HEK293 (cell line): ENCODE results near the gene SEC63.

Experiments used
- ATF2 ChIP-seq: fragments of 450-650 bp; formaldehyde crosslinking; IDR thresholded peaks from 2 replicates; pipeline ENCODE4 v1.5.1; 2016; ENCODE audit warnings: missing biosample characterization, missing genetic modification characterization, low read depth
- MEIS1 ChIP-seq: sonication (generic); formaldehyde crosslinking; IDR thresholded peaks from 2 replicates; pipeline ENCODE4 v1.8.1; 2022; ENCODE audit warnings: missing genetic modification reagents, mild to moderate bottlenecking, borderline replicate concordance
- TCF7L2 ChIP-seq: IDR thresholded peaks from 2 replicates; pipeline ENCODE4 v1.6.1; 2011; ENCODE audit warnings: low read depth, mild to moderate bottlenecking, inconsistent platforms, low read length, moderate library complexity, borderline replicate concordance
- YY1 ChIP-seq: fragments of 450-650 bp; formaldehyde crosslinking; IDR thresholded peaks from 2 replicates; pipeline ENCODE4 v1.5.1; 2018; ENCODE audit warnings: missing biosample characterization, missing genetic modification characterization
- ZFP3 ChIP-seq: fragments of 450-650 bp; formaldehyde crosslinking; IDR thresholded peaks from 2 replicates; pipeline ENCODE4 v1.5.1; 2016; ENCODE audit warnings: low read depth, missing biosample characterization, missing genetic modification characterization
- ZNF121 ChIP-seq: fragments of 450-650 bp; formaldehyde crosslinking; IDR thresholded peaks from 2 replicates; pipeline ENCODE4 v1.5.1; 2016; ENCODE audit warnings: missing biosample characterization, missing genetic modification characterization
- ZNF184 ChIP-seq: fragments of 450-650 bp; IDR thresholded peaks from 2 replicates; pipeline ENCODE4 v1.5.1; 2018; ENCODE audit warnings: missing biosample characterization, mild to moderate bottlenecking, missing genetic modification characterization
- ZNF510 ChIP-seq: fragments of 450-650 bp; formaldehyde crosslinking; IDR thresholded peaks from 2 replicates; pipeline ENCODE4 v1.5.1; 2018; ENCODE audit warnings: mild to moderate bottlenecking, missing genetic modification characterization, missing biosample characterization; ENCODE audit not compliant: insufficient replicate concordance
- ZNF670 ChIP-seq: fragments of 450-650 bp; formaldehyde crosslinking; IDR thresholded peaks from 2 replicates; pipeline ENCODE4 v1.5.1; 2016; ENCODE audit warnings: missing biosample characterization, missing genetic modification characterization, low read depth
- TF ChIP-seq, protein P1 (sequence below): fragments of 450-650 bp; formaldehyde crosslinking; IDR thresholded peaks from 2 replicates; pipeline ENCODE4 v1.5.1; 2016; ENCODE audit warnings: missing biosample characterization, missing genetic modification characterization
- TF ChIP-seq, protein P2 (sequence below): fragments of 450-650 bp; formaldehyde crosslinking; IDR thresholded peaks from 2 replicates; pipeline ENCODE4 v1.5.1; 2017; ENCODE audit warnings: missing biosample characterization, missing genetic modification characterization
- TF ChIP-seq, protein P3 (sequence below): fragments of 450-650 bp; formaldehyde crosslinking; IDR thresholded peaks from 2 replicates; pipeline ENCODE4 v1.5.1; 2016; ENCODE audit warnings: missing biosample characterization, missing genetic modification characterization
- TF ChIP-seq, protein P4 (sequence below): fragments of 450-650 bp; formaldehyde crosslinking; IDR thresholded peaks from 2 replicates; pipeline ENCODE4 v1.5.0; 2017; ENCODE audit warnings: missing biosample characterization, missing genetic modification characterization, borderline replicate concordance
- TF ChIP-seq, protein P5 (sequence below): sonication (generic); formaldehyde crosslinking; IDR thresholded peaks from 2 replicates; pipeline ENCODE4 v1.8.1; 2022; ENCODE audit warnings: mild to moderate bottlenecking, moderate library complexity, missing genetic modification reagents

GRCh38 chr6:107973594-107973993 lies 15.6 kb upstream of the SEC63 start:
- TF ChIP-seq YY1, result no peak
- TF ChIP-seq ATF2 (tag by site-specific recombination), result no peak
- TF ChIP-seq, protein P1, sequence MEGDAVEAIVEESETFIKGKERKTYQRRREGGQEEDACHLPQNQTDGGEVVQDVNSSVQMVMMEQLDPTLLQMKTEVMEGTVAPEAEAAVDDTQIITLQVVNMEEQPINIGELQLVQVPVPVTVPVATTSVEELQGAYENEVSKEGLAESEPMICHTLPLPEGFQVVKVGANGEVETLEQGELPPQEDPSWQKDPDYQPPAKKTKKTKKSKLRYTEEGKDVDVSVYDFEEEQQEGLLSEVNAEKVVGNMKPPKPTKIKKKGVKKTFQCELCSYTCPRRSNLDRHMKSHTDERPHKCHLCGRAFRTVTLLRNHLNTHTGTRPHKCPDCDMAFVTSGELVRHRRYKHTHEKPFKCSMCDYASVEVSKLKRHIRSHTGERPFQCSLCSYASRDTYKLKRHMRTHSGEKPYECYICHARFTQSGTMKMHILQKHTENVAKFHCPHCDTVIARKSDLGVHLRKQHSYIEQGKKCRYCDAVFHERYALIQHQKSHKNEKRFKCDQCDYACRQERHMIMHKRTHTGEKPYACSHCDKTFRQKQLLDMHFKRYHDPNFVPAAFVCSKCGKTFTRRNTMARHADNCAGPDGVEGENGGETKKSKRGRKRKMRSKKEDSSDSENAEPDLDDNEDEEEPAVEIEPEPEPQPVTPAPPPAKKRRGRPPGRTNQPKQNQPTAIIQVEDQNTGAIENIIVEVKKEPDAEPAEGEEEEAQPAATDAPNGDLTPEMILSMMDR, result no peak
- TF ChIP-seq MEIS1, result no peak
- TF ChIP-seq, protein P2, sequence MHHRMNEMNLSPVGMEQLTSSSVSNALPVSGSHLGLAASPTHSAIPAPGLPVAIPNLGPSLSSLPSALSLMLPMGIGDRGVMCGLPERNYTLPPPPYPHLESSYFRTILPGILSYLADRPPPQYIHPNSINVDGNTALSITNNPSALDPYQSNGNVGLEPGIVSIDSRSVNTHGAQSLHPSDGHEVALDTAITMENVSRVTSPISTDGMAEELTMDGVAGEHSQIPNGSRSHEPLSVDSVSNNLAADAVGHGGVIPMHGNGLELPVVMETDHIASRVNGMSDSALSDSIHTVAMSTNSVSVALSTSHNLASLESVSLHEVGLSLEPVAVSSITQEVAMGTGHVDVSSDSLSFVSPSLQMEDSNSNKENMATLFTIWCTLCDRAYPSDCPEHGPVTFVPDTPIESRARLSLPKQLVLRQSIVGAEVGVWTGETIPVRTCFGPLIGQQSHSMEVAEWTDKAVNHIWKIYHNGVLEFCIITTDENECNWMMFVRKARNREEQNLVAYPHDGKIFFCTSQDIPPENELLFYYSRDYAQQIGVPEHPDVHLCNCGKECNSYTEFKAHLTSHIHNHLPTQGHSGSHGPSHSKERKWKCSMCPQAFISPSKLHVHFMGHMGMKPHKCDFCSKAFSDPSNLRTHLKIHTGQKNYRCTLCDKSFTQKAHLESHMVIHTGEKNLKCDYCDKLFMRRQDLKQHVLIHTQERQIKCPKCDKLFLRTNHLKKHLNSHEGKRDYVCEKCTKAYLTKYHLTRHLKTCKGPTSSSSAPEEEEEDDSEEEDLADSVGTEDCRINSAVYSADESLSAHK (tag by site-specific recombination), result no peak
- no peak for TF ChIP-seq ZFP3 (tag by site-specific recombination)
- TF ChIP-seq, protein P3, sequence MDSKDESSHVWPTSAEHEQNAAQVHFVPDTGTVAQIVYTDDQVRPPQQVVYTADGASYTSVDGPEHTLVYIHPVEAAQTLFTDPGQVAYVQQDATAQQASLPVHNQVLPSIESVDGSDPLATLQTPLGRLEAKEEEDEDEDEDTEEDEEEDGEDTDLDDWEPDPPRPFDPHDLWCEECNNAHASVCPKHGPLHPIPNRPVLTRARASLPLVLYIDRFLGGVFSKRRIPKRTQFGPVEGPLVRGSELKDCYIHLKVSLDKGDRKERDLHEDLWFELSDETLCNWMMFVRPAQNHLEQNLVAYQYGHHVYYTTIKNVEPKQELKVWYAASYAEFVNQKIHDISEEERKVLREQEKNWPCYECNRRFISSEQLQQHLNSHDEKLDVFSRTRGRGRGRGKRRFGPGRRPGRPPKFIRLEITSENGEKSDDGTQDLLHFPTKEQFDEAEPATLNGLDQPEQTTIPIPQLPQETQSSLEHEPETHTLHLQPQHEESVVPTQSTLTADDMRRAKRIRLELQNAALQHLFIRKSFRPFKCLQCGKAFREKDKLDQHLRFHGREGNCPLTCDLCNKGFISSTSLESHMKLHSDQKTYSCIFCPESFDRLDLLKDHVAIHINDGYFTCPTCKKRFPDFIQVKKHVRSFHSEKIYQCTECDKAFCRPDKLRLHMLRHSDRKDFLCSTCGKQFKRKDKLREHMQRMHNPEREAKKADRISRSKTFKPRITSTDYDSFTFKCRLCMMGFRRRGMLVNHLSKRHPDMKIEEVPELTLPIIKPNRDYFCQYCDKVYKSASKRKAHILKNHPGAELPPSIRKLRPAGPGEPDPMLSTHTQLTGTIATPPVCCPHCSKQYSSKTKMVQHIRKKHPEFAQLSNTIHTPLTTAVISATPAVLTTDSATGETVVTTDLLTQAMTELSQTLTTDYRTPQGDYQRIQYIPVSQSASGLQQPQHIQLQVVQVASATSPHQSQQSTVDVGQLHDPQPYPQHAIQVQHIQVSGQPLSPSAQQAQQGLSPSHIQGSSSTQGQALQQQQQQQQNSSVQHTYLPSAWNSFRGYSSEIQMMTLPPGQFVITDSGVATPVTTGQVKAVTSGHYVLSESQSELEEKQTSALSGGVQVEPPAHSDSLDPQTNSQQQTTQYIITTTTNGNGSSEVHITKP (tag by site-specific recombination), result no peak
- TF ChIP-seq, protein P4, sequence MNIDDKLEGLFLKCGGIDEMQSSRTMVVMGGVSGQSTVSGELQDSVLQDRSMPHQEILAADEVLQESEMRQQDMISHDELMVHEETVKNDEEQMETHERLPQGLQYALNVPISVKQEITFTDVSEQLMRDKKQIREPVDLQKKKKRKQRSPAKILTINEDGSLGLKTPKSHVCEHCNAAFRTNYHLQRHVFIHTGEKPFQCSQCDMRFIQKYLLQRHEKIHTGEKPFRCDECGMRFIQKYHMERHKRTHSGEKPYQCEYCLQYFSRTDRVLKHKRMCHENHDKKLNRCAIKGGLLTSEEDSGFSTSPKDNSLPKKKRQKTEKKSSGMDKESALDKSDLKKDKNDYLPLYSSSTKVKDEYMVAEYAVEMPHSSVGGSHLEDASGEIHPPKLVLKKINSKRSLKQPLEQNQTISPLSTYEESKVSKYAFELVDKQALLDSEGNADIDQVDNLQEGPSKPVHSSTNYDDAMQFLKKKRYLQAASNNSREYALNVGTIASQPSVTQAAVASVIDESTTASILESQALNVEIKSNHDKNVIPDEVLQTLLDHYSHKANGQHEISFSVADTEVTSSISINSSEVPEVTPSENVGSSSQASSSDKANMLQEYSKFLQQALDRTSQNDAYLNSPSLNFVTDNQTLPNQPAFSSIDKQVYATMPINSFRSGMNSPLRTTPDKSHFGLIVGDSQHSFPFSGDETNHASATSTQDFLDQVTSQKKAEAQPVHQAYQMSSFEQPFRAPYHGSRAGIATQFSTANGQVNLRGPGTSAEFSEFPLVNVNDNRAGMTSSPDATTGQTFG (tag by site-specific recombination), result no peak
- TF ChIP-seq ZNF184, result no peak
- no peak for TF ChIP-seq ZNF121
- TF ChIP-seq ZNF670 (tag by site-specific recombination), result no peak
- TF ChIP-seq, protein P5, sequence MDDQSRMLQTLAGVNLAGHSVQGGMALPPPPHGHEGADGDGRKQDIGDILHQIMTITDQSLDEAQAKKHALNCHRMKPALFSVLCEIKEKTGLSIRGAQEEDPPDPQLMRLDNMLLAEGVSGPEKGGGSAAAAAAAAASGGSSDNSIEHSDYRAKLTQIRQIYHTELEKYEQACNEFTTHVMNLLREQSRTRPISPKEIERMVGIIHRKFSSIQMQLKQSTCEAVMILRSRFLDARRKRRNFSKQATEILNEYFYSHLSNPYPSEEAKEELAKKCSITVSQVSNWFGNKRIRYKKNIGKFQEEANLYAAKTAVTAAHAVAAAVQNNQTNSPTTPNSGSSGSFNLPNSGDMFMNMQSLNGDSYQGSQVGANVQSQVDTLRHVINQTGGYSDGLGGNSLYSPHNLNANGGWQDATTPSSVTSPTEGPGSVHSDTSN (CRISPR knock-in tag), result no peak
- TF ChIP-seq TCF7L2, result no peak
- TF ChIP-seq ZNF510, result no peak
